ENCODE measurements around the gene DDX10.
A peak's percentile ranks its signal among the peaks of the same experiment; 100 is the strongest.

Gene DDX10

DNA sequence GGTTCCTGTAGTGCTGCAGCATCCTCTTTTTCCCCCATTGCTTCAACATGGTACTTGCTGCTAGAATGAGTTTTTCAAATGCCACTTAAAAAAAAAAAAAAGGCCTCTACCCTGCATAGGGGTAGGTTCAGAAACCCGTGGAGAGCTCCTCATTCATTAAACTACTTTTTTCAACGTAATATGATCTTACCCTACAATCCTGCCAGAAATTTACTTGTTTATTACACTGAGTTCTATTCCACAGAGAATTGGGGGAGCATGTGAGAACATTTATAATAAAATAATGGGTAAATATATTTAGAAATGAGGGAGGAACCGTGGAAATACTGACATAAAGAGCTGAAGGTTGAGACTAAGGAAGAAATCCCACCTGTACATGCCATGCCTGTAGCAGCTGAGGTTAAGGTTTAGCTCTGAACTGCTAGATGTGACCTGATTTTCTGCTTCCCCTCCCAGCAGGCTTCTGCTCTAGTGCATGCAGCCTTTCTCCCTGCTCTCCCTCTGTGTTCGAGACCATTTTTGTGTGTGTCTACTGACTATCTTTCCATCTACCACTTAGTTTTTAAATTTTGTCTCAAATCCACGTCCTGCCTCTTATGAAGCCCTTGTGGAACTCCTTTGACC is 225.7 kb downstream of the DDX10 start:
- Histone ChIP-seq H3K9ac (ENCODE audit: low read depth, low read length) (no peak overlapping the region), H3K36me3 (ENCODE audit: insufficient read depth, low read length) (no peaks in the 10 kb centered on the region), H3K4me3 (ENCODE audit: low read length) (no peak overlapping the region), H3K27me3 (ENCODE audit: insufficient read depth, low read length) (no peaks in the 10 kb centered on the region), H3K4me1 (ENCODE audit: insufficient read depth, low read length) (peaks cover 55% of the 10 kb centered on the region), H3K9me3 (ENCODE audit: insufficient read depth, low read depth, low read length) (no peaks in the 10 kb centered on the region), H3K27ac (ENCODE audit: low read depth, low read length) (no peak overlapping the region)
- 80% methylated on average over 5 of the region's 5 CpGs for WGBS

DNA sequence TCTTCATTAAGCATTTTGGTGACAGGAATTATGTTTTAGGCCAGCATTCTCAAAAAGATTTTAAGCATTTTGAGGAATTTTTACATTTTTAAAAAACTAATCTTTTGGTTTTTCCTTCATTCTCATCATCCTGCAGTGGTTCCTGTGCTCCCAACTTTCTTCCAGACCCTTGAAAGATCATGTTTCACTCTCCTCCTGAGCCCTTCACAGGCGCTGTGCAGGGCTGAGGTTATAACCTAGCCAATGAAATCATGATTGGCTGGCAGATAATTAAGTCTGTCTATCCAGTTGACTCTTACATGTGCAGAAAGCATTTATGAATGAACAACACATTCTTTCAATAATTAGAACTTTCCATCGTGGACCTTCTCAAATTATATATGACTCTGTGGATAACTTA is 226.3 kb downstream of the DDX10 start:
- H3K4me3 ChIP-seq (ENCODE audit: low read length): no peak overlapping the region
- 79% methylated on average over 2 of the region's 2 CpGs for WGBS
- no peaks in the 10 kb centered on the region for H3K27me3 ChIP-seq (ENCODE audit: insufficient read depth, low read length)
- no peaks in the 10 kb centered on the region for H3K36me3 ChIP-seq (ENCODE audit: insufficient read depth, low read length)
- peaks cover 55% of the 10 kb centered on the region for H3K4me1 ChIP-seq (ENCODE audit: insufficient read depth, low read length)
- no peaks in the 10 kb centered on the region for H3K9me3 ChIP-seq (ENCODE audit: insufficient read depth, low read depth, low read length)
- no peak overlapping the region for H3K27ac ChIP-seq (ENCODE audit: low read depth, low read length)
- H3K9ac ChIP-seq (ENCODE audit: low read depth, low read length): no peak overlapping the region

GRCh38 chr11:108891909-108892511 is 227.1 kb downstream of the DDX10 start:
- no peak overlapping the region for H3K9ac ChIP-seq (ENCODE audit: low read depth, low read length)
- no peaks in the 10 kb centered on the region for H3K27me3 ChIP-seq (ENCODE audit: insufficient read depth, low read length)
- H3K27ac ChIP-seq (ENCODE audit: low read depth, low read length): no peak overlapping the region
- no peaks in the 10 kb centered on the region for H3K36me3 ChIP-seq (ENCODE audit: insufficient read depth, low read length)
- no peak overlapping the region for H3K4me3 ChIP-seq (ENCODE audit: low read length)
- H3K4me1 ChIP-seq (ENCODE audit: insufficient read depth, low read length): peaks cover 56% of the 10 kb centered on the region
- no peaks in the 10 kb centered on the region for H3K9me3 ChIP-seq (ENCODE audit: insufficient read depth, low read depth, low read length)
- 91% methylated on average over 7 of the region's 7 CpGs for WGBS

DNA sequence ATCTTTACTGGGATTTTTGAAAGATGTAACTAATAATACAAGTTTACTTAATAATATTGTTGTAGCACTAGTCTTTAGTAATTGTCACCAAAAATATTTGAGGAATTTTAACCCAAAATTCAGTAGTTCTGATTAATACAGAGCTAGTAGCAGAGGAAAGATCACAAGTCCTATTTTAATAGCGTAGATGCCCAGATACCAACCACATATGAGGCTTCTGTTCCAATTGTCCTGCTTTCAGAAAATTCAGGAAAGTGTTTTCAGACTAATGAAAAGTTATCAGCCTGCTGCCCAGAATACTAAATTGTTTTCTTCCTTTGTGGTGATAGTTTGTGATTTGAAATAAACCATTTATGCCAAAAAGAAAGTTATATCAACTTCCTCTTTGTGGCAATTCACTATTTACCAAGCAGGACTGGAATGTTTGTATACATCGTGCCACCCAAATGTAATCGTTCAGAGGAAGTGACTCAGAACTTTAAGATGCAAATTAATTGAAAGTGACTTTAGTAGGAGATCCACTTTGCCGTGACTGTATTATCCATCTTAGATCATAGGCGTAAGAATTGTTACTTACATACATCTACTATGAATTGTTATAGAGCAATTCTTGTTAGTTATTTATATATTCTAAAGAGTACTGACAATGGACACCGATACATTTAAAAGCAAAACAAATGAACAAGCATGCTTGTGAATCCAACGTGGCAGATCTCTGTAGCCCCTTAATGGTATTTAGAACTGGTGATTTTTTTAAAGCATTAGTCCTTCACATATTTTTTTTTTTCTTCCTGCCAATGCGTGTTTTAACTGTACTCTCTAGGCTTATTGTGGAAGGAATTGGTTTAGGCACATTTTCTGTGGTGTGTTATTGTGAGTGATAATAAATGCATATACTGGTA is 231.0 kb downstream of the DDX10 start:
- Histone ChIP-seq H3K27me3 (ENCODE audit: insufficient read depth, low read length) (no peaks in the 10 kb centered on the region), H3K4me3 (ENCODE audit: low read length) (no peak overlapping the region), H3K9me3 (ENCODE audit: insufficient read depth, low read depth, low read length) (no peaks in the 10 kb centered on the region), H3K27ac (ENCODE audit: low read depth, low read length) (peak overlapping the region; percentile 3; the same call in 1 of the 2 replicates), H3K4me1 (ENCODE audit: insufficient read depth, low read length) (peaks cover 43% of the 10 kb centered on the region), H3K9ac (ENCODE audit: low read depth, low read length) (no peak overlapping the region), H3K36me3 (ENCODE audit: insufficient read depth, low read length) (no peaks in the 10 kb centered on the region)
- WGBS: 68% methylated on average over 6 of the region's 8 CpGs

DNA sequence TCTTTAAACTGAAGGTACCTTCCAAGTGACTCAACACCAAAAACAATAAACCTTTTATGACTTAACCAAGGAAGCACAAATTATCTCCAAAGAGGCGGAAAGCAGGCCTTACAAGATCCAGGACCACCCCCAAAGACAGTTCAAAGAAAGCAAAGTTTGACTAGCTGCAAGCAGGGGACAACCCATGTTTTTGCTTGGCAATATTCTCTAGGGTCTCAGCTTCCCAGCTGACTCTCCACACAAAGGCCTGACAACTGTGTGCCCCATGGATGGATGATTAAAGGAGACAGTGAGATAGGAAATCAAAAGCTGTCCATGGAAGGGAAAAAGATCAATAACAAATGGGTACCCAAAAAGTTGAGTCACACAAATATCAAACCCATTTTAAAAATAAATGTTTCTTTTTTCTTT is 232.2 kb downstream of the DDX10 start:
- H3K36me3 ChIP-seq (ENCODE audit: insufficient read depth, low read length): no peaks in the 10 kb centered on the region
- no peak overlapping the region for H3K9ac ChIP-seq (ENCODE audit: low read depth, low read length)
- no peak overlapping the region for H3K27ac ChIP-seq (ENCODE audit: low read depth, low read length)
- no peaks in the 10 kb centered on the region for H3K27me3 ChIP-seq (ENCODE audit: insufficient read depth, low read length)
- 81% methylated on average over 1 of the region's 1 CpG for WGBS
- no peaks in the 10 kb centered on the region for H3K9me3 ChIP-seq (ENCODE audit: insufficient read depth, low read depth, low read length)
- H3K4me3 ChIP-seq (ENCODE audit: low read length): no peak overlapping the region
- H3K4me1 ChIP-seq (ENCODE audit: insufficient read depth, low read length): peaks cover 33% of the 10 kb centered on the region

DNA sequence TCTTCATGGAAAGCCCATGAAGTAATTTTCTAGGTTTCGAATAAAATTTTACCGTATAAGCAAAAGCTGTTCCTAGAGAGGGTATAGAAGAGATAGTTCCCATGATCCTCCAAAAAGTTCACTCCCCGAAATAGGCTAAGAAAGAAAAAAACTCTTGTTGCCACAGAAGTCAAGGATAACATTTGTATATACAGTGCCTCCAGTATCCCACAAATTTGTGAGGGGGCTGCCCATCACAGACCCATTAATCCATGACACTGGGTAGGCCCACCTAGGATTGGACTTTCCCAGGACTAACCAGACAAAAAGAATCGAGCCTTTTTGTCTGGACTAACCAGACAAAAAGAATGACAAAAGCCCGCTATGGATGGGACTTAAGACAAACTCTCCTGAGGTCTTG is 233.0 kb downstream of the DDX10 start:
- Histone ChIP-seq H3K27me3 (ENCODE audit: insufficient read depth, low read length) (no peaks in the 10 kb centered on the region), H3K36me3 (ENCODE audit: insufficient read depth, low read length) (no peaks in the 10 kb centered on the region), H3K4me3 (ENCODE audit: low read length) (no peak overlapping the region), H3K27ac (ENCODE audit: low read depth, low read length) (no peak overlapping the region), H3K9ac (ENCODE audit: low read depth, low read length) (no peak overlapping the region), H3K9me3 (ENCODE audit: insufficient read depth, low read depth, low read length) (no peaks in the 10 kb centered on the region), H3K4me1 (ENCODE audit: insufficient read depth, low read length) (peaks cover 33% of the 10 kb centered on the region)
- 93% methylated on average over 5 of the region's 5 CpGs for WGBS

DNA sequence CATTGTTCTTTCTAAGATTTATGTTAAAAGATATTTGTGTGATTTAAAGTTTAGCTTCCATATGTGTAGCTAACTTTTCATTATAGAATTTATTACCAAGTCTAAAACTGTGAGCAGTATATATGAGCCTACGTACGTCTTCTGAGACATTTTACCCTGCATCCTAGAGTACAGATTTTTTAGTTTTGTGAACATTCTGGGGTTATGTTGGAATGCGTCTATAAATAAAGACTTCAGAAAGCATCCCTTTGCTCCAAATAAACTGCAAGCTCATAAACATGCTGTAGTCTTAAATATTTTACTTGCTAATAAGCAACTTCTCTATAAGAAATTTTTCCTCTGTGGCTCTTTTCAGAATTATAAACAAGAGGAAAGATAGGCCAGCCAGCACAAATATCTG is 236.5 kb downstream of the DDX10 start:
- peaks cover 9% of the 10 kb centered on the region for H3K4me1 ChIP-seq (ENCODE audit: insufficient read depth, low read length)

DNA sequence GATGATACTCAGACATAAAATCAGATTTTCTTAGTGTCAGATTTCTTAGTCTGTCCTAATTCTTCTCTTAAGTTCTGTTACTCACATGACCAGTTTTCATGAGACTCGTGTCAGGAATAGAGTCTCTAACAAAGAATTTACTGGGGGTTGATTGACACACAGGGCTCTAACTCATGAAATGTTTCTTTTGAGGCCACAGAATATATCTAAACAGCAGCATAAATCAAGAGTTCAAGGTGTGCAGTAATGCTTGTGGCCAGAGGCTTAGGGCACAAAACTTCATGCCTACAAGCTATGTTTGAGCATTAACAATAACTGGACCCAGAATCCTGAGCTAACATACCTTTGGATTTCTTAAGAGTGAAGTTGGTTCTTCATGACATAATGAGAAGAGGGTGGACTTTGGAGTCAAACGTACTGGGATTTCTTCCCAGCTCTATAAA is 237.2 kb downstream of the DDX10 start:
- H3K27ac ChIP-seq (ENCODE audit: low read depth, low read length): no peak overlapping the region
- no peaks in the 10 kb centered on the region for H3K9me3 ChIP-seq (ENCODE audit: insufficient read depth, low read depth, low read length)
- WGBS: 86% methylated on average over 2 of the region's 2 CpGs
- no peak overlapping the region for H3K4me3 ChIP-seq (ENCODE audit: low read length)
- peaks cover 10% of the 10 kb centered on the region for H3K4me1 ChIP-seq (ENCODE audit: insufficient read depth, low read length)
- H3K9ac ChIP-seq (ENCODE audit: low read depth, low read length): no peak overlapping the region
- H3K27me3 ChIP-seq (ENCODE audit: insufficient read depth, low read length): no peaks in the 10 kb centered on the region
- no peaks in the 10 kb centered on the region for H3K36me3 ChIP-seq (ENCODE audit: insufficient read depth, low read length)

More for the DNA sequence above, 236.5 kb downstream of the DDX10 start:
- Histone ChIP-seq H3K27ac (ENCODE audit: low read depth, low read length) (no peak overlapping the region), H3K36me3 (ENCODE audit: insufficient read depth, low read length) (no peaks in the 10 kb centered on the region), H3K4me3 (ENCODE audit: low read length) (no peak overlapping the region), H3K9ac (ENCODE audit: low read depth, low read length) (no peak overlapping the region), H3K27me3 (ENCODE audit: insufficient read depth, low read length) (no peaks in the 10 kb centered on the region), H3K9me3 (ENCODE audit: insufficient read depth, low read depth, low read length) (no peaks in the 10 kb centered on the region)
- 100% methylated on average over 2 of the region's 3 CpGs for WGBS

DNA sequence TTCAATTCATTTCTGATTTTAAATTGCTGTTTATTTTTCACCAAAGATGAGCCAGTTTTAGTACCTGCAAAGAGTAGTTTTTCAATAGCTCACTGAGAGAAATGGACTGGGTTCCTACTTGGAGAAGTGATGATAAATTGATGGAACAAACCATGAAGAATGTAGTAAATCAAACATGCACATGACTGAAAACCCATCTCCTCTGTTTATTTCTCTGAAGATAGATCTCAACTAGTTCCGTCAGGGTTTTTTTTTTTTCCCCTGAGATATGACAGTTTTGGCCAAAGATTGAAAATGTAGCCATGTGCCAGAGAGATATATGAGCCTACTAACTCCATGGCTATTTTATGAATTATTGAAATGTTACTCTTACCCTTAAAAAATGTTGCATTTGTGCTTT is 239.6 kb downstream of the DDX10 start:
- Histone ChIP-seq H3K4me3 (ENCODE audit: low read length) (no peak overlapping the region), H3K36me3 (ENCODE audit: insufficient read depth, low read length) (no peaks in the 10 kb centered on the region), H3K27ac (ENCODE audit: low read depth, low read length) (no peak overlapping the region), H3K9me3 (ENCODE audit: insufficient read depth, low read depth, low read length) (no peaks in the 10 kb centered on the region), H3K27me3 (ENCODE audit: insufficient read depth, low read length) (no peaks in the 10 kb centered on the region), H3K9ac (ENCODE audit: low read depth, low read length) (no peak overlapping the region), H3K4me1 (ENCODE audit: insufficient read depth, low read length) (peaks cover 13% of the 10 kb centered on the region)
- WGBS: 100% methylated on average over 1 of the region's 1 CpG

- Histone ChIP-seq H3K9ac (ENCODE audit: low read depth, low read length) (no peak overlapping the region), H3K9me3 (ENCODE audit: insufficient read depth, low read depth, low read length) (no peaks in the 10 kb centered on the region), H3K27ac (ENCODE audit: low read depth, low read length) (no peak overlapping the region), H3K36me3 (ENCODE audit: insufficient read depth, low read length) (no peaks in the 10 kb centered on the region), H3K4me3 (ENCODE audit: low read length) (no peak overlapping the region), H3K4me1 (ENCODE audit: insufficient read depth, low read length) (peaks cover 13% of the 10 kb centered on the region), H3K27me3 (ENCODE audit: insufficient read depth, low read length) (no peaks in the 10 kb centered on the region)
These were observed 241.5 kb downstream of the DDX10 start for GRCh38 chr11:108906329-108906728.

- peaks cover 13% of the 10 kb centered on the region for H3K4me1 ChIP-seq (ENCODE audit: insufficient read depth, low read length)
- WGBS: 86% methylated on average over 2 of the region's 2 CpGs
- no peak overlapping the region for H3K27ac ChIP-seq (ENCODE audit: low read depth, low read length)
- no peaks in the 10 kb centered on the region for H3K27me3 ChIP-seq (ENCODE audit: insufficient read depth, low read length)
- H3K36me3 ChIP-seq (ENCODE audit: insufficient read depth, low read length): no peaks in the 10 kb centered on the region
- H3K9ac ChIP-seq (ENCODE audit: low read depth, low read length): no peak overlapping the region
- H3K4me3 ChIP-seq (ENCODE audit: low read length): no peak overlapping the region
- H3K9me3 ChIP-seq (ENCODE audit: insufficient read depth, low read depth, low read length): no peaks in the 10 kb centered on the region
These were observed 242.0 kb downstream of the DDX10 start for GRCh38 chr11:108906826-108907225.

Data from HUES64 (cell line).